GM12878 (cell line): ENCODE measurements around the gene MTFMT. TPM values are rescaled to one million over a fixed set of nuclear protein-coding genes. Genes with fewer than 3 reads are reported as not detected.

ENCODE experiments used
- ATAC-seq: fragments of 200-7000 bp; cut with Tn5 transposase; 3 replicates; pipeline ENCODE4 v1.9.1; 2020; ENCODE audit warnings: mild to moderate bottlenecking, moderate library complexity
- BruUV-seq: library from RNA; stranded (reverse); fragments of 400-500 nt; replicated peaks from 2 replicates; lab custom pipeline; 2021; lab: Mats Ljungman, UMichigan
- CTCF ChIA-PET: fragments of 300-600 bp; sonication (Branson Sonifier 250); formaldehyde crosslinking; extraction: SDS; loops from one replicate; lab custom pipeline; 2021; ENCODE audit warnings: inconsistent platforms; lab: Yijun Ruan, JAX
- POLR2A ChIA-PET: fragments of 350-600 bp; formaldehyde crosslinking; extraction: SDS; loops from one replicate; lab custom pipeline; 2021; ENCODE audit warnings: inconsistent platforms; lab: Charles Lee
- RAD21 ChIA-PET: fragments of 300-600 bp; sonication (Branson Sonifier 250); formaldehyde crosslinking; loops from one replicate; lab custom pipeline; 2023; ENCODE audit warnings: antibody characterized with exemption; ENCODE audit not compliant: unreplicated experiment; lab: Charles Lee
- SMC1A ChIA-PET: fragments of 300-600 bp; sonication (Branson Sonifier 250); formaldehyde crosslinking; loops from one replicate; lab custom pipeline; 2023; ENCODE audit not compliant: unreplicated experiment, uncharacterized antibody; lab: Charles Lee
- DNase-seq: peaks from one replicate; pipeline ENCODE4 v3.0.0-alpha.2; 2011; ENCODE audit warnings: low read depth, low spot score
- FAIRE-seq: peaks from 3 replicates; lab custom pipeline; 2011; peaks lifted over from hg19 to GRCh38; lab: Jason Lieb, UNC
- H2AFZ ChIP-seq: 2 replicates; pipeline ENCODE4 v1.6.0; 2011; ENCODE audit warnings: low read depth, low read length, control low read depth; ENCODE audit not compliant: control insufficient read depth
- H3K27ac ChIP-seq: 2 replicates; pipeline ENCODE4 v1.5.1; 2011; ENCODE audit warnings: control low read depth; ENCODE audit not compliant: control insufficient read depth, insufficient read depth
- H3K27me3 ChIP-seq, 2 experiments: replicated peaks in 1 of 2; 2 replicates each; pipeline versions ENCODE4 v1.6.0 to v1.6.1; 2011; ENCODE audit warnings: low read length in 1 of 2; ENCODE audit not compliant: control insufficient read depth in 2 of 2, insufficient read depth in 2 of 2
- H3K36me3 ChIP-seq, 2 experiments: 2 replicates each; pipeline ENCODE4 v1.5.1; 2011; ENCODE audit warnings: low read length in 1 of 2; ENCODE audit not compliant: control insufficient read depth in 2 of 2, insufficient read depth in 2 of 2
- H3K4me1 ChIP-seq: 2 replicates; pipeline ENCODE4 v1.6.1; 2011; ENCODE audit warnings: mild to moderate bottlenecking, low read length, moderate library complexity, mixed read lengths; ENCODE audit not compliant: control insufficient read depth, insufficient read depth
- H3K4me2 ChIP-seq: 2 replicates; pipeline ENCODE4 v1.6.0; 2011; ENCODE audit warnings: control low read depth; ENCODE audit not compliant: control insufficient read depth, insufficient read depth
- H3K4me3 ChIP-seq: fragments of 200-600 bp; sonication (generic); 2 replicates; pipeline ENCODE4 v1.5.1; 2016
- H3K79me2 ChIP-seq: 2 replicates; pipeline ENCODE4 v1.6.0; 2011; ENCODE audit warnings: low read length; ENCODE audit not compliant: control insufficient read depth, insufficient read depth
- H3K9ac ChIP-seq: 2 replicates; pipeline ENCODE4 v1.8.0; 2011; ENCODE audit warnings: low read length, control low read depth, mixed read lengths; ENCODE audit not compliant: control insufficient read depth, insufficient read depth
- H3K9me3 ChIP-seq: replicated peaks from 3 replicates; pipeline ENCODE4 v1.5.1; 2011; ENCODE audit warnings: mild to moderate bottlenecking, low read length; ENCODE audit not compliant: control insufficient read depth, insufficient read depth
- H4K20me1 ChIP-seq: 2 replicates; pipeline ENCODE4 v1.6.0; 2011; ENCODE audit not compliant: control insufficient read depth, insufficient read depth
- CBFB ChIP-seq: IDR thresholded peaks from 2 replicates; pipeline ENCODE4 v1.6.1; 2016; ENCODE audit warnings: antibody characterized with exemption, low read depth
- CHD1 ChIP-seq: IDR thresholded peaks from 2 replicates; pipeline ENCODE4 v1.6.1; 2012; ENCODE audit warnings: low read depth, low read length, improper control_type of control experiment
- E4F1 ChIP-seq: fragments of 450-650 bp; IDR thresholded peaks from 2 replicates; pipeline ENCODE4 v1.6.1; 2018; ENCODE audit warnings: borderline replicate concordance, mild to moderate bottlenecking; ENCODE audit not compliant: partially characterized antibody
- ESRRA ChIP-seq: IDR thresholded peaks from 2 replicates; pipeline ENCODE4 v1.6.1; 2012; ENCODE audit warnings: mild to moderate bottlenecking, low read length, improper control_type of control experiment
- FOXM1 ChIP-seq: IDR thresholded peaks from 2 replicates; pipeline ENCODE4 v1.6.1; 2012; ENCODE audit warnings: low read depth, mild to moderate bottlenecking, inconsistent platforms, low read length, moderate library complexity
- HDAC6 ChIP-seq: fragments of 200-600 bp; sonication (generic); IDR thresholded peaks from one replicate; pipeline ENCODE4 v1.8.0; 2017; ENCODE audit warnings: antibody characterized with exemption; ENCODE audit not compliant: unreplicated experiment
- PBX3 ChIP-seq: IDR thresholded peaks from 2 replicates; pipeline ENCODE4 v1.6.1; 2011; ENCODE audit warnings: mild to moderate bottlenecking, low read depth, low read length, moderate library complexity; ENCODE audit not compliant: insufficient replicate concordance
- POLR2AphosphoS5 ChIP-seq: IDR thresholded peaks from 2 replicates; pipeline ENCODE4 v1.6.1; 2011; ENCODE audit warnings: mild to moderate bottlenecking, low read length, inconsistent platforms
- RAD51 ChIP-seq: fragments of 450-650 bp; IDR thresholded peaks from 2 replicates; pipeline ENCODE4 v1.6.1; 2016; ENCODE audit warnings: moderate library complexity, mild to moderate bottlenecking, inconsistent platforms
- RBBP5 ChIP-seq: fragments of 200-600 bp; sonication (generic); conservative IDR thresholded peaks from 2 replicates; pipeline ENCODE4 v1.6.1; 2016
- SMC3 ChIP-seq: IDR thresholded peaks from 2 replicates; pipeline ENCODE4 v1.6.1; 2011; ENCODE audit warnings: low read length, improper control_type of control experiment, borderline replicate concordance
- SP1 ChIP-seq: IDR thresholded peaks from one replicate; pipeline ENCODE4 v1.6.1; 2011; ENCODE audit warnings: low read depth, low read length
- SPI1 ChIP-seq: IDR thresholded peaks from 2 replicates; pipeline ENCODE4 v1.6.1; 2011; ENCODE audit warnings: low read depth, mild to moderate bottlenecking, low read length, moderate library complexity, borderline replicate concordance; ENCODE audit not compliant: insufficient read depth
- ZBTB11 ChIP-seq: fragments of 450-650 bp; formaldehyde crosslinking; IDR thresholded peaks from 2 replicates; pipeline ENCODE4 v1.5.0; 2022; ENCODE audit warnings: mild to moderate bottlenecking, missing genetic modification characterization
- ZNF622 ChIP-seq: fragments of 450-650 bp; IDR thresholded peaks from 2 replicates; pipeline ENCODE4 v1.6.1; 2017; ENCODE audit warnings: mild to moderate bottlenecking, inconsistent platforms
- WGBS: methylation state at CpG from one replicate; pipeline ENCODE4 v1.1.6; 2016; ENCODE audit warnings: low lambda C conversion rate; ENCODE audit not compliant: insufficient replicate concordance, insufficient coverage; ENCODE audit errors: missing lambda C conversion rate; 5-methylcytosine and 5-hydroxymethylcytosine counted together
- in situ Hi-C: fragments of 300-500 bp; cut with MboI; formaldehyde crosslinking; loops from 9 replicates; pipeline ENCODE4 v1.14.3; 2018; ENCODE audit warnings: mixed read lengths
- intact Hi-C: fragments of 100-400 bp; cut with micrococcal nuclease; formaldehyde crosslinking; loops from one replicate; pipeline ENCODE4 v1.14.2; 2022; ENCODE audit not compliant: unreplicated experiment
- polyA plus RNA-seq, 11 experiments: library from polyadenylated mRNA; depleted of rRNA in 4 of 11; unstranded in 6 of 11; stranded (reverse) in 5 of 11; fragments of >200 nt; fragmentation: Nextera tagmentation in 4 of 11; fragmentation: Illumina TruSeq in 1 of 11; extraction: Ambion mirVana in 4 of 11; extraction: Trizol in 1 of 11; gene quantifications; 1 replicate in 1 of 11; 2 replicates in 10 of 11; pipeline versions ENCODE4 v1.2.1 to v1.2.3, GENCODE V29; 2011 to 2016; ENCODE audit warnings: inconsistent platforms in 2 of 11, missing spikeins in 2 of 11, low read depth in 1 of 11
- total RNA-seq, 4 experiments: library from RNA; depleted of rRNA in 3 of 4; stranded (reverse); fragments of >200 nt in 3 of 4; fragmentation: Illumina TruSeq in 1 of 4; extraction: Trizol in 1 of 4; gene quantifications; 2 replicates each; pipeline versions ENCODE4 v1.2.1 to v1.2.3, GENCODE V29; 2013 to 2021
- TF ChIP-seq, protein P1 (sequence below): fragments of 150-350 bp; IDR thresholded peaks from 2 replicates; pipeline ENCODE4 v1.6.1; 2014; ENCODE audit warnings: mild to moderate bottlenecking, low read depth, low read length

The MTFMT gene
- total and polyA plus RNA-seq, 10 of the 15 experiments (the other 5 are each of a cell fraction or from before 2014, with no cell fraction given), result 1.7 to 29.8 (median 17.4) TPM

GRCh38 chr15:64982472-64982871, 47.0 kb downstream of the MTFMT start:
- intact Hi-C loops, result loop anchor here (10.0 kb wide), 1 partner anchor 158 kb away; the partner anchor contains the start of gene PIF1
- Histone ChIP-seq H3K4me3 (no peak overlapping the region), H3K4me2 (no peak overlapping the region), H3K27me3 (no peaks in the 10 kb centered on the region), H2AFZ (no peak overlapping the region), H3K4me1 (peaks cover 7% of the 10 kb centered on the region), H4K20me1 (no peaks in the 10 kb centered on the region), H3K9me3 (no peaks in the 10 kb centered on the region), H3K36me3 (peaks cover 0 to 9% of the 10 kb centered on the region in 2 experiments; a peak in 2 of 4 replicates), H3K79me2 (peaks cover 22% of the 10 kb centered on the region), H3K27ac (no peak overlapping the region), H3K9ac (no peak overlapping the region)
- in situ Hi-C loops, result no loop called here
- ChIA-PET CTCF (interaction anchor here (1.0 to 1.4 kb wide), 2 partner anchors 9 to 27 kb away, joined by 3 to 4 read pairs; no protein-coding TSS in a partner anchor), RAD21 (interaction anchor here (1.4 kb wide), 1 partner anchor 251 kb away, joined by 3 read pairs; no protein-coding TSS in a partner anchor), SMC1A (interaction anchor here (0.6 to 1.2 kb wide), 4 partner anchors 27 to 250 kb away, joined by 3 to 5 read pairs (median 4); no protein-coding TSS in a partner anchor), POLR2A (interaction anchor here (0.6 to 1.4 kb wide), 2 partner anchors 14 to 139 kb away, joined by 4 read pairs; no protein-coding TSS in a partner anchor)
- FAIRE-seq (no peak), ATAC-seq (no peak), DNase-seq (no peak)
- no TSS peak for BruUV-seq
- WGBS, result 92% methylated on average over 1 of the region's 1 CpG
- TF ChIP-seq PBX3 (no peak), SP1 (no peak), RAD51 (no peak), HDAC6 (no peak), ZBTB11 (no peak), POLR2AphosphoS5 (no peak), FOXM1 (no peak), CHD1 (no peak), RBBP5 (no peak), ZNF622 (no peak), E4F1 (no peak), SPI1 (no peak), CBFB (no peak), ESRRA (no peak), SMC3 (no peak)
- TF ChIP-seq, protein P1, sequence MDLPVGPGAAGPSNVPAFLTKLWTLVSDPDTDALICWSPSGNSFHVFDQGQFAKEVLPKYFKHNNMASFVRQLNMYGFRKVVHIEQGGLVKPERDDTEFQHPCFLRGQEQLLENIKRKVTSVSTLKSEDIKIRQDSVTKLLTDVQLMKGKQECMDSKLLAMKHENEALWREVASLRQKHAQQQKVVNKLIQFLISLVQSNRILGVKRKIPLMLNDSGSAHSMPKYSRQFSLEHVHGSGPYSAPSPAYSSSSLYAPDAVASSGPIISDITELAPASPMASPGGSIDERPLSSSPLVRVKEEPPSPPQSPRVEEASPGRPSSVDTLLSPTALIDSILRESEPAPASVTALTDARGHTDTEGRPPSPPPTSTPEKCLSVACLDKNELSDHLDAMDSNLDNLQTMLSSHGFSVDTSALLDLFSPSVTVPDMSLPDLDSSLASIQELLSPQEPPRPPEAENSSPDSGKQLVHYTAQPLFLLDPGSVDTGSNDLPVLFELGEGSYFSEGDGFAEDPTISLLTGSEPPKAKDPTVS, result no peak
